NB4 (cell line): ENCODE data around the gene LONRF2.

Experiments
- DNase-seq: peaks from one replicate; pipeline ENCODE4 v3.0.0; 2010; ENCODE audit warnings: low read depth
- H3K4me3 ChIP-seq: one replicate; pipeline ENCODE4 v1.5.1; 2011; ENCODE audit warnings: mild to moderate bottlenecking, low read depth, low read length, moderate library complexity
- CTCF ChIP-seq: IDR thresholded peaks from one replicate; pipeline ENCODE4 v1.5.1; 2012; ENCODE audit warnings: low read depth, low read length
- MYC ChIP-seq: IDR thresholded peaks from 2 replicates; pipeline ENCODE4 v1.6.1; 2011; ENCODE audit warnings: low read depth, low read length
- POLR2A ChIP-seq: IDR thresholded peaks from 2 replicates; pipeline ENCODE4 v1.6.1; 2011; ENCODE audit warnings: mild to moderate bottlenecking; ENCODE audit not compliant: insufficient read length; ENCODE audit errors: extremely low read depth
- TF ChIP-seq, protein P1 (sequence below): IDR thresholded peaks from 2 replicates; pipeline ENCODE4 v1.6.1; 2011; ENCODE audit warnings: low read depth, low read length

Gene LONRF2

GRCh38 chr2:100274566-100275199, 47.6 kb downstream of the LONRF2 start:
- TF ChIP-seq MYC (no peak), POLR2A (no peak), CTCF (no peak)
- TF ChIP-seq, protein P1, sequence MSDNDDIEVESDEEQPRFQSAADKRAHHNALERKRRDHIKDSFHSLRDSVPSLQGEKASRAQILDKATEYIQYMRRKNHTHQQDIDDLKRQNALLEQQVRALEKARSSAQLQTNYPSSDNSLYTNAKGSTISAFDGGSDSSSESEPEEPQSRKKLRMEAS: no peak
- H3K4me3 ChIP-seq: no peak overlapping the region
- DNase-seq: no peak

DNA sequence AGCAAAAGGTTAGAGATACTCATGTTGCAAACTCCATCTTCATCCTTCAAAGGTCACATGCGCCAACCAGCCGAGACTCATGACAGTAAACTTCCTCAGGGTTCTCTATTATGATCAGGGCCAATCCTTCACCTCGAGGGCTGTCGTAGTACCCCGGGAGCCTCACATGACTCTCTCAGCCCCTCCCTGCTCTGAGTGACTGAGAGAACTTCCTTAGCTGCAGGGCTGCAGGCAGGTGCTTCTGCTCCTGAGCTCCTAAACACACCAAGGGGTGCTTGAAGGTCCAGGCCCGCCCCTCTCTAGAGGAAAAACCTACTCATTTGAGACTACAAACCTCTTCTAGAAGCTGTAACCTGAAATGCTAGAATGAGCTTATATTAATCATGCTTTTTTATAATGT, 48.2 kb downstream of the LONRF2 start:
- TF ChIP-seq, protein P1: no peak
- no peak for TF ChIP-seq MYC
- no peak for TF ChIP-seq CTCF
- TF ChIP-seq POLR2A: no peak
- DNase-seq: no peak

DNA sequence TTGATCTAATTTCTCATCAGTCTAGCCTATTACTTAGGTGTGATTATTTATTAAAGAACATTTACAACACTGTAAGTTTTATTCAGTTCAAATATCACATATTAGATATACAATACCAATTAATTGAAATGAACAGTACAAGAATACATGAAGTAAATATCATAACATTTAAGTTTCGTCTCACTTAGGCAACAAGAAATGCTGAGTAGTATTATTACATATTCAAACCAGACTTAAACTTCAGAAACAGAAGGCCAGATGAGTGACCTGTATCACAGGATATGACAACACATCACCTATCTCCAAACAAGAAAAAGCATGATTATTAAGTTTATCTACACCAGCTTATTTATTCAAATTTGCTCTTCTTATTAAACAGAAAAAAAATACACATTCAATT, 48.9 kb downstream of the LONRF2 start:
- no peak for DNase-seq
- H3K4me3 ChIP-seq: no peak overlapping the region
- TF ChIP-seq MYC: no peak
- TF ChIP-seq, protein P1: no peak

More for the DNA sequence above, 48.2 kb downstream of the LONRF2 start:
- no peak overlapping the region for H3K4me3 ChIP-seq

DNA sequence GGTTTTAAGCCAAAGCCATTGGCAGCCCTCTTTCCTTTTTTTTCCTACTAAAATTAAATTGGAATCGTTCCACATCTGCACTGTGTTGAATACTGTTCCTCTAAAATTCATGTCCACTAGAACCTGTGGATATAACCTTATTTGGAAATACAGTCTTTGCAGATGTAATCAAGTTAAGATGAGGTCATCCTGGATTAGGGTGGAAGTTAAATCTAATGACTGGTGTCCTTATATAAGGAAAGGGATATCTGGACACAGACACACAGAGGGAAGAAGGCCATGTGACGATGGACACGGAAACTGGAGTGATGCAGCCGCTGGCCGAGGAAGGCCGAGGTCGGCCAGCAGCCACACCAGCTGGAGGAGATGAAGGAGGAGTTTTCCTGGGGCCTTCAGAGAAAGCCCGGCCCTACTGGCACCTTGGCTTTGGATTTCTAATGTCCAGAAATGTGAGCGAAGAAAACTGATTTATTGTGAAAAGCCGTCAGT, 49.4 kb downstream of the LONRF2 start:
- DNase-seq: no peak
- TF ChIP-seq, protein P1: no peak
- no peak for TF ChIP-seq MYC
- no peak for TF ChIP-seq POLR2A
- TF ChIP-seq CTCF: no peak

DNA sequence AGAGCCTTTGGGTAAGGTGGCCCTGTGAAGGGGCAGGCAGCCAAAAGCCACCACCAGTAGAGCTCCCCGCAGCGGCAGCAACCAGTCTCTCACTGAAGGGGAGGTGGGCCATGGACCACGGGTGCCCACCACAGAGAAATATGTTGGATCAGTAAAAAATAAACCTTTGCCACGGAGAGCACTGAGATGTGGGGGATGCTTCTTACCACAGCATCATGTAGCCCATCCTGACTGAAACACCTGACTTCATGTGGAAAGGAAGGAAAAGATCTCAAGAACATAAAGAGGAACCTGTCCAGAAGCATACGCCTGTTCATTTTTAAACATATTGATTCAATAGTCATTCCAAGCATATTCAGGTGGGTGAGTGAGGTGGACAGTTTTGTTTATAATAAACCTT, 51.1 kb downstream of the LONRF2 start:
- DNase-seq: no peak
- TF ChIP-seq POLR2A (no peak), CTCF (no peak), MYC (no peak)
- TF ChIP-seq, protein P1: no peak
- H3K4me3 ChIP-seq: no peak overlapping the region

More for the DNA sequence above, 49.4 kb downstream of the LONRF2 start:
- no peak overlapping the region for H3K4me3 ChIP-seq

GRCh38 chr2:100270381-100271146, 51.7 kb downstream of the LONRF2 start:
- no peak for DNase-seq
- no peak overlapping the region for H3K4me3 ChIP-seq
- no peak for TF ChIP-seq MYC
- TF ChIP-seq CTCF: no peak
- TF ChIP-seq, protein P1: no peak
- TF ChIP-seq POLR2A: no peak
